Retina (tissue), 1 donor: ENCODE results near the gene ASB12.

Source experiments
- DNase-seq: peaks from one replicate; pipeline ENCODE4 v3.0.0-alpha.2; 2016

Gene ASB12

DNA sequence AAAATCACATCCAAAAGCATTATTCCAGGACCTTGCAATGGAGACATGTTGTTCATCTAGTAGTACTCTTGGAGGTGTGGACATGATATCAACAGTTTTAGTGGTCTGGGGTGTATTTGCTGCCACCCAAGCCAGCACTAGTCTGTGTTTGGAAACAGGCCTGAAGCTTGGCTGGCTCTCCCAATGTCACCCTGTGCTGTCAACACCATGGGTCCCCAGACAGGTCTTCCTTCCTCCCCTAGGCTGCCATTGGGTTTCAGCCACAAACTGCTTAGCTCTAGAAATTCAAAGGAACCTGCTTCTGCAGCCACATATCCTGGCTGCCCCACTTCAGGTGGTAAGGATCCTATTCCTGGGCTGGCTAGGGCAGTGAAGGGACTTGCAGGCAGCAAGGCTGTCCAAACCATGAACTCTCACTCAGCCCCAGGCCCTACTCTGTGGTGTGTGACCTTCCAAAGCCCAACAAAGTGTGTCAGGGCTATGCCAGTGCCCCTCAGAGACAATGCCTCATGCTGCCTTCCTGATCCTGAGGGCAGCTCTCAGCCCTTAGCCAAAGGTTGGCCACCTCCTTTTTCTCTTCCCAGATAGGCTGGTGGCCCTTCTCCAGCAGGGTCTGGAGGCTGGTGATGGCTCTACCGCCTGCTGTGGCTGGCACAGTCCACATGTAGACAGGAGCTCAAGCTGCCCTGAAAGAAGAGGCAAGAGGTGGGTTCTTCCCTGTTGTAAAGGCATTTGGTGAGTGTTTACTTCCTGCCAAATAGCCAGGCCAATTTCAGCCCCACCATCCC lies 43.2 kb downstream of the ASB12 start:
- no peak for DNase-seq

DNA sequence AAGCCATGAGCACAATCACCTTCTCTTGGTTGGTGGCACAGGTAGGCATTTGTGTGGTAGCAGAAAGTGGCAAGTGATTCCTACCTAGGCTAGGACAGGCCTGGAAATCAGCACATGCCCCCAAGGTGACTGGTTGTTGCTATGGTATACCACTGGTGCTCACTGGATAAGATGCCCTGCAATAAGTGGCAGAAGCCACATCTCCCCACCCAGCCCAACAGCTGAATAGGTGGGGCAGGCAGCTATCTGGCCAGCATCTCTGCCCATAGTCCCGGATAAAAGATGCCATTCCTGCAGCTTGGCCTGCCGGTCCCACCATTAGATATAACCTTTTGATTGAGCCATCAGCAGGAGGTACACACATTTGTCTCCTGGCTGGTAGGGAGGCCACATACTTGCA lies 46.0 kb downstream of the ASB12 start:
- no peak for DNase-seq

DNA sequence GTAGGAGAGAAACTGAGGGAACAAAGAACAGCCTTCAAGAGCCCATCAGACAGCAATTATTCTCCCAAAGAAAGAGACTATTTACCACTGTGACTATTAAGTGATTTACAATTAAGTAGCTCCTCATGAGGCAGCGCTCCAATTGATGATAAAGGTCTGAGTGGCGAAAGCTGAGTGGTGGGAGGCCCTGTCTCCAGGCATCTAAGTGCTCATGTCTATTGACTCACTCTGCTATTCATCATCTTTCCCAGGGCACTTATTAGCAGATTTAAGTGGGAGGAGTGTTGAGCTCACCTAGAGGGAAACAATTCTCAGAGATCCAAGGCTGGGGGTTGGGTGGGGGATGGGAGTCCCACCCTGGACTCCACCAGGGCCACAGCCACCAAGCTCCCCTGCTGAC lies 48.2 kb downstream of the ASB12 start:
- no peak for DNase-seq

DNA sequence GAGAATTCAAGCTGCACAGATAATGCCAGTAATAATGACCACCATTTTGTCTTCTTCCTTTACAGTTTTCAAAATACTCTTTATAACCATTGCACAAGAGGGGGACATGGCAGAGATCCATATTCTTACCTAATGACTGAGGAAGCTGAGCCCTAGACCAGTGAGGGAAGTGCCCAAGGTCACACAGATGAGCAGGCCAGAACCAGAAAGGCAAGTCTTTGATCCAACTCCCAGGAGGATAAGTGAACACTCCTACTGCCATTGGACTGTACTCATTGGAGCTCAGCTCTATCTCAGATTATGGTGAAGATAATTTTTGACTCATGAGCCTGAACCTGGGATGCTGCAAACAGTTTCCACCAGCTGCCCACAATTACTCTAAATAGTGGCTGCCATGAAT lies 53.5 kb downstream of the ASB12 start:
- no peak for DNase-seq
